SK-N-SH (cell line): ENCODE measurements around the gene AGBL5. TPM values are rescaled to one million over a fixed set of nuclear protein-coding genes. Genes with fewer than 3 reads are reported as not detected.

Source experiments
- CTCF ChIA-PET: fragments of 300-600, 350-600 bp; formaldehyde crosslinking; extraction: SDS; loops from one replicate; lab custom pipeline; 2021; lab: Yijun Ruan, JAX
- POLR2A ChIA-PET: fragments of 350-600 bp; sonication (Branson Sonifier 250); formaldehyde crosslinking; extraction: SDS; loops from one replicate; lab custom pipeline; 2020; ENCODE audit warnings: antibody characterized with exemption, inconsistent platforms; lab: Yijun Ruan, JAX
- DNase-seq: peaks from one replicate; pipeline ENCODE4 v3.0.0; 2012
- H2AFZ ChIP-seq: fragments of 200-600 bp; sonication (generic); 2 replicates; pipeline ENCODE4 v1.8.1; 2016; ENCODE audit warnings: antibody characterized with exemption, mild to moderate bottlenecking, low read depth
- H3F3A ChIP-seq: fragments of 200-600 bp; sonication (generic); replicated peaks from 2 replicates; pipeline ENCODE3; 2016; ENCODE audit warnings: antibody characterized with exemption, mild to moderate bottlenecking; ENCODE audit not compliant: insufficient read depth
- H3K27ac ChIP-seq, 2 experiments: fragments of 200-500 bp in 1 of 2; fragments of 200-600 bp in 1 of 2; sonication (Bioruptor generic) in 1 of 2; sonication (generic), shearing (Covaris generic) in 1 of 2; 2 replicates each; pipeline versions ENCODE4 v1.5.1 to v1.6.1; 2014 to 2016; ENCODE audit warnings: low read depth in 2 of 2, inconsistent platforms in 1 of 2, low read length in 1 of 2, mild to moderate bottlenecking in 1 of 2, mixed read lengths in 1 of 2
- H3K27me3 ChIP-seq: fragments of 200-600 bp; sonication (generic), shearing (Covaris generic); 2 replicates; pipeline ENCODE4 v1.6.1; 2016; ENCODE audit warnings: mixed run types; ENCODE audit not compliant: insufficient read depth
- H3K36me3 ChIP-seq, 2 experiments: fragments of 200-500 bp in 1 of 2; fragments of 200-600 bp in 1 of 2; sonication (Bioruptor generic) in 1 of 2; sonication (generic) in 1 of 2; replicated peaks in 1 of 2; 2 replicates each; pipeline versions ENCODE3 to v1.5.1; 2014 to 2016; ENCODE audit warnings: low read length in 1 of 2, mild to moderate bottlenecking in 1 of 2; ENCODE audit not compliant: insufficient read depth in 2 of 2, control insufficient read depth in 1 of 2
- H3K4me1 ChIP-seq, 2 experiments: fragments of 200-500 bp in 1 of 2; fragments of 200-600 bp in 1 of 2; sonication (Bioruptor generic) in 1 of 2; sonication (generic), shearing (Covaris generic) in 1 of 2; 2 replicates each; pipeline versions ENCODE4 v1.5.1 to v1.6.1; 2014 to 2016; ENCODE audit warnings: low read depth in 1 of 2, low read length in 1 of 2, mixed run types in 1 of 2; ENCODE audit not compliant: insufficient read depth in 2 of 2, control insufficient read depth in 1 of 2
- H3K4me2 ChIP-seq: fragments of 200-600 bp; sonication (generic), shearing (Covaris generic); 2 replicates; pipeline ENCODE4 v1.6.1; 2017; ENCODE audit warnings: mixed run types
- H3K4me3 ChIP-seq, 2 experiments: fragments of 200-500 bp in 1 of 2; fragments of 200-600 bp in 1 of 2; sonication (Bioruptor generic) in 1 of 2; sonication (generic), shearing (Covaris generic) in 1 of 2; 2 replicates each; pipeline versions ENCODE4 v1.5.1 to v1.8.1; 2014 to 2016; ENCODE audit warnings: low read depth in 2 of 2, inconsistent platforms in 1 of 2, low read length in 1 of 2, mild to moderate bottlenecking in 1 of 2, mixed read lengths in 1 of 2, moderate library complexity in 1 of 2
- H3K79me2 ChIP-seq: fragments of 200-600 bp; sonication (generic); 2 replicates; pipeline ENCODE4 v1.8.1; 2017; ENCODE audit warnings: mild to moderate bottlenecking; ENCODE audit not compliant: insufficient read depth
- H3K9ac ChIP-seq: fragments of 200-600 bp; sonication (generic); 2 replicates; pipeline ENCODE4 v1.6.1; 2017; ENCODE audit warnings: mixed run types
- H3K9me2 ChIP-seq: fragments of 200-600 bp; sonication (generic); 2 replicates; pipeline ENCODE4 v1.6.1; 2017; ENCODE audit warnings: mixed run types
- H3K9me3 ChIP-seq: fragments of 200-600 bp; sonication (generic); 2 replicates; pipeline ENCODE4 v1.6.1; 2017; ENCODE audit warnings: mixed run types, mild to moderate bottlenecking, moderate library complexity
- H4K20me1 ChIP-seq: fragments of 200-600 bp; sonication (generic); 2 replicates; pipeline ENCODE4 v1.6.1; 2017; ENCODE audit warnings: mild to moderate bottlenecking, mixed run types; ENCODE audit not compliant: insufficient read depth
- CTCF ChIP-seq: fragments of 200-600 bp; sonication (generic); IDR thresholded peaks from 2 replicates; pipeline ENCODE4 v1.6.1; 2017; ENCODE audit warnings: antibody characterized with exemption, mild to moderate bottlenecking, moderate library complexity
- FOXM1 ChIP-seq: IDR thresholded peaks from 2 replicates; pipeline ENCODE4 v1.4.0; 2012; ENCODE audit warnings: low read depth, mild to moderate bottlenecking
- GATA2 ChIP-seq: sonication (generic); formaldehyde crosslinking; IDR thresholded peaks from 2 replicates; pipeline ENCODE4 v1.5.0; 2020; ENCODE audit warnings: mild to moderate bottlenecking, missing genetic modification reagents
- IRF3 ChIP-seq: fragments of 150-350 bp; IDR thresholded peaks from 2 replicates; pipeline ENCODE4 v1.6.1; 2016; ENCODE audit warnings: mild to moderate bottlenecking, low read depth, low read length
- JUND ChIP-seq: IDR thresholded peaks from 2 replicates; pipeline ENCODE4 v1.4.0; 2012
- NRF1 ChIP-seq: IDR thresholded peaks from 2 replicates; pipeline ENCODE4 v1.6.1; 2012; ENCODE audit warnings: low read depth, mild to moderate bottlenecking, low read length
- RXRA ChIP-seq: IDR thresholded peaks from 2 replicates; pipeline ENCODE4 v1.4.0; 2012; ENCODE audit warnings: low read depth, mild to moderate bottlenecking, borderline replicate concordance
- TAF1 ChIP-seq: IDR thresholded peaks from 2 replicates; pipeline ENCODE4 v1.6.1; 2012; ENCODE audit warnings: low read depth, mild to moderate bottlenecking, low read length, moderate library complexity, borderline replicate concordance
- TCF12 ChIP-seq: IDR thresholded peaks from 2 replicates; pipeline ENCODE4 v1.4.0; 2012
- TEAD4 ChIP-seq: IDR thresholded peaks from 2 replicates; pipeline ENCODE4 v1.4.0; 2012; ENCODE audit warnings: mild to moderate bottlenecking, borderline replicate concordance; ENCODE audit not compliant: insufficient read depth
- USF1 ChIP-seq: IDR thresholded peaks from 2 replicates; pipeline ENCODE4 v1.4.0; 2012; ENCODE audit warnings: low read depth, borderline replicate concordance
- WGBS: methylation state at CpG from one replicate; pipeline ENCODE4 v1.1.6; 2017; ENCODE audit warnings: low lambda C conversion rate; 5-methylcytosine and 5-hydroxymethylcytosine counted together
- polyA plus RNA-seq, 3 experiments: library from polyadenylated mRNA; depleted of rRNA; stranded (reverse); fragments of >200 nt; gene quantifications; 2 replicates each; pipeline ENCODE4 v1.2.3, GENCODE V29; 2012

Gene AGBL5
- polyA plus RNA-seq, 1 of the 3 experiments (the other 2 are of a cell fraction) = 45.5 TPM

- no peak for DNase-seq
- CTCF ChIA-PET = interaction anchor here (0.8 to 14.6 kb wide), 10 partner anchors 14 to 238 kb away, joined by 3 to 227 read pairs (median 22); partner anchors contain the start of genes ABHD1, AGBL5, OST4 and PREB
- TF ChIP-seq NRF1 (no peak), CTCF (no peak), TAF1 (no peak), FOXM1 (no peak), GATA2 (CRISPR knock-in tag) (no peak)
- H3F3A ChIP-seq = peaks cover 10% of the 10 kb centered on the region
- no peaks in the 10 kb centered on the region for H3K9me2 ChIP-seq
- H3K36me3 ChIP-seq = peaks cover 16 to 38% of the 10 kb centered on the region in 2 experiments
- H3K4me1 ChIP-seq = peaks cover 18 to 58% of the 10 kb centered on the region in 2 experiments
- no peak overlapping the region; a peak in 1 of 4 replicates for H3K27ac ChIP-seq
- H3K9ac ChIP-seq = no peak overlapping the region
- peaks cover 30% of the 10 kb centered on the region for H3K79me2 ChIP-seq
- no peaks in the 10 kb centered on the region for H3K27me3 ChIP-seq
- H3K4me3 ChIP-seq = no peak overlapping the region
- H3K9me3 ChIP-seq = no peaks in the 10 kb centered on the region
- H4K20me1 ChIP-seq = peaks cover 16% of the 10 kb centered on the region; the same call in 1 of the 2 replicates
- POLR2A ChIA-PET = interaction anchor here (0.6 to 6.7 kb wide), 7 partner anchors 11 to 50 kb away, joined by 3 to 63 read pairs (median 7); partner anchors contain the start of genes AGBL5 and OST4
- 90% methylated on average over 17 of the region's 20 CpGs for WGBS
- no peak overlapping the region for H2AFZ ChIP-seq
- no peak overlapping the region for H3K4me2 ChIP-seq
These were observed 32.2 kb downstream of the AGBL5 start for GRCh38 chr2:27083410-27084296.

GRCh38 chr2:27084297-27085061 lies 33.0 kb downstream of the AGBL5 start:
- no peak overlapping the region for H3K4me2 ChIP-seq
- H3K9me2 ChIP-seq = no peaks in the 10 kb centered on the region
- no peak overlapping the region for H3K9ac ChIP-seq
- H3K27ac ChIP-seq = no peak overlapping the region; a peak in 1 of 4 replicates
- peaks cover 21% of the 10 kb centered on the region for H3K79me2 ChIP-seq
- no peak for DNase-seq
- H4K20me1 ChIP-seq = peaks cover 16% of the 10 kb centered on the region; the same call in 1 of the 2 replicates
- H3K9me3 ChIP-seq = no peaks in the 10 kb centered on the region
- no peak overlapping the region for H2AFZ ChIP-seq
- peaks cover 10% of the 10 kb centered on the region for H3F3A ChIP-seq
- no peak for TF ChIP-seq TCF12
- TF ChIP-seq TEAD4 = no peak
- TF ChIP-seq RXRA = no peak
- no peak for TF ChIP-seq FOXM1
- no peak for TF ChIP-seq JUND
- TF ChIP-seq USF1 = no peak
- TF ChIP-seq IRF3 = no peak
- H3K4me1 ChIP-seq = peaks cover 18 to 62% of the 10 kb centered on the region in 2 experiments
- ChIA-PET CTCF (interaction anchor here (0.8 to 14.6 kb wide), 19 partner anchors 13 to 476 kb away, joined by 3 to 227 read pairs (median 7); partner anchors contain the start of genes ABHD1, AGBL5, OST4 and PREB), POLR2A (interaction anchor here (0.6 to 6.7 kb wide), 6 partner anchors 12 to 113 kb away, joined by 3 to 63 read pairs (median 5); partner anchors contain the start of genes AGBL5 and OST4)
- H3K27me3 ChIP-seq = no peaks in the 10 kb centered on the region
- WGBS = 94% methylated on average over 6 of the region's 6 CpGs
- H3K4me3 ChIP-seq = no peak overlapping the region
- H3K36me3 ChIP-seq = peaks cover 16 to 38% of the 10 kb centered on the region in 2 experiments
